ENCODE data around the gene DPF3.

DPF3 gene

GRCh38 chr14:72893636-72894322 is at the start of gene DPF3:
Gene DPF3, minus strand, starts transcription at chr14:72894101. Its CDS starts 13 bp downstream, at chr14:72894088.
- DNase-seq (ENCODE audit: low spot score), result peak; percentile 97

DNA sequence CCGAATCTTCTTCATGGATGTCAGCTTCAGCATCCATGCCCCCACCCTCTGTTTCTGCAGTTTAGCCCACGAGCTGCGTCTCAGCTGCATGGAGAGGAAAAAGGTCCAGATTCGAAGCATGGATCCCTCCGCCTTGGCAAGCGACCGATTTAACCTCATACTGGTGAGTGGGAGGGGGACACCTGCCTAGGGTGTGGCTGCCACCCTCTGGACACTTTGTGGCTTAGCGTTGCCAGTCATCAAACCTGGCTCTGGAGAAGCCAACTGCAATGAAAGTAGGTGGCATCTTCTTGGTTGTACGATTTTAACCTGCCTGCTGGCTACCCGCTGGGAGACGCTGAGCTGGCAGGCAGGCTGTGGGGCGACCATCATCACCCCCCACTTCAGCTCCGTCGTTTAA is 49.0 kb upstream of the DPF3 start:
- no peak for DNase-seq (ENCODE audit: low spot score)

- no peak for DNase-seq (ENCODE audit: low spot score)
These were observed 47.5 kb upstream of the DPF3 start for GRCh38 chr14:72941286-72941985.

- no peak for DNase-seq (ENCODE audit: low spot score)
These were observed 45.7 kb upstream of the DPF3 start for GRCh38 chr14:72939630-72940029.

DNA sequence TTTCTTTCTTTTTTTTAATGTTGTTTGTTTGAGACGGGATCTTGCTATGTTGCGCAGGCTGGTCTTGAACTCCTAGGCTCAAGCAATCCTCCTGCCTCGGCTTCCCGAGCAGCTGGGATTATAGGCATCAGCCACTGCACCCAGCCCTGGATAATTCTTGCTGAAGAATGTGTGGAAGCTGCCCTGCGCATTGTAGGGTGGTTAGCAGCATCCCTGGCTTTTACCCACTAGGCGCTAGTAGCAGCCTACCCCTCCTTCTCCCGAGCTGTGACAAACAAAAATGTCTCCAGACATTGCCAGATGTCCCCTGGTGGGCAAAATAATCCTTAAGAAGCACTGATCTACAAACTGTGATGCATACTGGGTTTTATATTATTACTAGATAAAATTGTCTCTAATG is 39.0 kb upstream of the DPF3 start:
- no peak for DNase-seq (ENCODE audit: low spot score)

DNA sequence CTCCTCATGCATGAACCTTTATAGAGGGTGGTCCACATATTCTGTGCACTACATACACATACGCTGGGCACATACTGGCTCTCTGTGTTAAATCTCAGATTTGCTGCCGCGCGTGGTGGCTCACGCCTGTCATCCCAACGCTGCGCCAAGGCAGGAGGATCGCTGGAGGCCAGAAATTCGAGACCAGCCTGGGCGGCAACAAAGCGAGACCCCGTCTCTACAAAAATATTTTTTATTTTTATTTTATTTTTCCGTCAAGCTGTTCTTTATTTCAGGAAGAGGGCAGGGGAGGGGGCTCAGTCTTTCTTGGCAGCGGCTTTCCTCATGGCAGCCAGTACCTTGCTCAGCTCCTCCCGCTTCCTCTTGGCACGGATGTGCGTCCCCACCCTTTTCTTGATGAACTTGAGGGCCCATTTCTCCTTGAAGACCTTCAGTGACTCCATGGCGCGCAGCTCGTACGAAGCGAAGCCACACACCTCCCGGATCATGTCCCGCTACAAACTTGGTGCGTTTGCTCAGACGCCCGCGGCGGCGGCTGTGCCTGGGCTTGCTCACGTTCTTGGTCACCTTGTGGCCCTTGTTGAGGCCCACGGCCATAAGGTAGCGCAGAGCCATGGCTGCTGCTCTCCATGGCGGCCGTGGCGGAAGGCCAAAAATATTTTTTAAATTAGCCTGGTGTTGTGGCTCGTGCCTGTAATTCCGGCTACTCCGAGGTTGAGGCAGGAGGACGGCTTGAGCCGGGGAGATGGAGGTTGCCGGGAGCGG is 35.6 kb upstream of the DPF3 start:
- no peak for DNase-seq (ENCODE audit: low spot score)

DNA sequence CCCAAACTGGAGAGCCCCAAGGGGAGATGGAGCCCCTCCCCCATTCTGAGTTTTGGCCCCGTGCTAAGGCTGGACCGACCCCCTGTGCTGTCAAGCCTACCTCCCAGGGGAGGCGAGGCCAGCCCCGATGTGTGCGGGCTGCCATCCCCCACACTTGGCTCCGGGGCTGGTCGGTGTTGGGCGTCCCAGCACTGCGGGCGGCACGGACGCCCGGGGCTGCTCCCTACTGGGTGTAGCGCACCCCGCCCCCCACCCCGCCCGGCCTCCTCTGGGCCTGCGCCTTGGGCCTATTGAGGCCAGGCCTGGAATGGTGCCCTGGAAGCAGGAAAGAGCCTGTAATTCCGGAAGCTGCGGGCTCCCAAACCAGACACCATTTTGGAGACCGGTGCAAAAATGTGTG is 35.0 kb upstream of the DPF3 start:
- no peak for DNase-seq (ENCODE audit: low spot score)

DNA sequence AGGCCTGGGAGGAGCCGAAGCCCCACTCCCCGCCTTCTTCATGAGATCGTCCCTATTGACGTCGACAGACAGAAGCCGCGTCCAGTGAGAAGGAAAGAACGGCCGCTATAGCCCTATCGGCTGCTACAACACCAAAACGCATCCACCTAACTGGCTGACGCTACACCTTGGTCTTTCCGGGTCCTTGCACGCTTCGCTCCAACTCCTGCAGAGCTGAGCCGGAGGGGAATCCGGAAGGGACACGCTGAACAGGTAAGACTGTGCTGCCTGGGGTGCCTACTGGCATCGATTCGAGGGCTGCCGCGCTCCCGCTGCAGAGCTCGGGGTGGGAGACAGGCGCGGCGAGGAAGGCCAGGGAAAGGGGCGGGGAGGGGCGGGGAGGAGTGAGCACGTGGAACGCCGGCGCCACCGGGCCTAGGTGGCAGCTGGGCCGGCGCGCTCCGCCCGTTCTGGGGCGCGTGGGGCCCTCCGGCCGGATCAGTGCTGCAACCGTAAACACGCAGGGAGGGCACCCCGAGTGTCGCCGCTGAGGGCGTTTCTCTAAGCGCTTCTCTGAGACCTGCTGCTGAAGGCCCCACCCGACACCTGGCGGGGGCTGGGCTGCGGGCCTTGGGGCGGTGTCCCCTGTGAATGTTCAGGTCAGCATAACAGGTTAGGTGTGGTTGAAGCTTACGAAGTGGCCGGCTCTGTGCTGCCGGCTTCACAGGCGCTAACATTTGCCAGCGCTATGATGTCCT is 32.6 kb upstream of the DPF3 start, which contains the start of gene DCAF4:
TSS of gene DCAF4 (plus strand) at position 173 of the 737 bp plus-strand sequence. CDS start 11,515 bp downstream, outside the sequence.
- peak; percentile 99 for DNase-seq (ENCODE audit: low spot score)

GRCh38 chr14:72925815-72926291 is 32.0 kb upstream of the DPF3 start:
- DNase-seq (ENCODE audit: low spot score), result no peak

- DNase-seq (ENCODE audit: low spot score), result no peak
These were observed 31.4 kb upstream of the DPF3 start for GRCh38 chr14:72925171-72925759.

GRCh38 chr14:72924337-72924736 is 30.4 kb upstream of the DPF3 start:
- DNase-seq (ENCODE audit: low spot score), result no peak

DNA sequence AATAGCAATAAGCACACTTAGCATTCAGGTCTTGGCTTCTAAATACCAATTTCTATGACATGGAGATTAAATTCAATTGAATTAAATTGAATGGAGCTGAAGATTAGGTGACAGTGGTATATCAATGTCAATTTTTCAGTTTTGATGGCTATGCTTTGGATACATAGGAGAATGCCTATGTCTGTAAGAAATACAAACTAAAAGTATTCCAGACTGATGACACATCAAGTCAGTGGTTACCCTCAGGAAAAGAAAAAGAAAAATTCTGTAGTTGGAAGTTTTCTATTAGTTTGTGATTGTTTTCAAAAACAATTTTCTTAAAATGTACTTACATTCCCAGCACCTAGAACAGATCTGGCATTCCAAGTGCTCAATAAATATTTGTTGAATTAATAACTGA is 27.5 kb upstream of the DPF3 start:
- DNase-seq (ENCODE audit: low spot score), result peak; percentile 32

- no peak for DNase-seq (ENCODE audit: low spot score)
These were observed 26.1 kb upstream of the DPF3 start for GRCh38 chr14:72920008-72920407.

DNA sequence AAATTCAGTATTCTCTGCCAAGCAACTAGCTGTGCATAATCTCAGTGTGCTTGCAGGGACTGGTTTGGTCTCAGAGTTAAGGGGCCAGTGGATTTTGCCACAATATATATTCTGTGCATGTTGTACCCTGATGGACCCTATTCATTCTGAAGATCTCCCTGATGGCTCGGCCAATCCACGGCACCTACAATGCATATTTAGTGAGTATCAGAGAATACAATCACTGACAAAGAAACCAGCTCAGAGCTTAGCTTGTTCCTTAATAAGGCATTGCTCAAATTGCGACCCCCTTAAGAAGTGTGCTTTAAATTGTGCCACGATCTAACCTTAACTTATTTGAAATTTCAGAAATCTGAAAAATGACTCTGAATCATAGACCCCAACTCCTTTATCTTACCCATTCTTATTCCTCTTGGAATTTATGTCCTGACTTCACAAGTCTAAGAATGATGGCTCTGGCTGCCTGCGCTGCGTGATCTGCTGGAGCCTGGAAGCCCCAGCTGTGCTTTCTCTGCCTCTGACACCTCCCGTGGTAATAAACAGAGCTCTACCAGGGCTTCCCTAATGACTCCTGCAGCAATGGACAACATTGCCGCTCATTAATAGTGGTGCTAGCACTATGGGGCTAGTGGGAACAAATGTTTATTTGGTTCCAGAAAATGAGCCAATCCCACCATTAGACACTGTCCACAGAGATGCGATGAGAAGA is 23.3 kb upstream of the DPF3 start:
- no peak for DNase-seq (ENCODE audit: low spot score)

GRCh38 chr14:72916174-72916573 is 22.3 kb upstream of the DPF3 start:
- DNase-seq (ENCODE audit: low spot score), result no peak

GRCh38 chr14:72913809-72914208 is 19.9 kb upstream of the DPF3 start:
- no peak for DNase-seq (ENCODE audit: low spot score)

GRCh38 chr14:72909163-72909562 is 15.3 kb upstream of the DPF3 start:
- no peak for DNase-seq (ENCODE audit: low spot score)

GRCh38 chr14:72907886-72908285 is 14.0 kb upstream of the DPF3 start:
- DNase-seq (ENCODE audit: low spot score), result peak; percentile 45

- no peak for DNase-seq (ENCODE audit: low spot score)
These were observed 13.0 kb upstream of the DPF3 start for GRCh38 chr14:72906879-72907278.

DNA sequence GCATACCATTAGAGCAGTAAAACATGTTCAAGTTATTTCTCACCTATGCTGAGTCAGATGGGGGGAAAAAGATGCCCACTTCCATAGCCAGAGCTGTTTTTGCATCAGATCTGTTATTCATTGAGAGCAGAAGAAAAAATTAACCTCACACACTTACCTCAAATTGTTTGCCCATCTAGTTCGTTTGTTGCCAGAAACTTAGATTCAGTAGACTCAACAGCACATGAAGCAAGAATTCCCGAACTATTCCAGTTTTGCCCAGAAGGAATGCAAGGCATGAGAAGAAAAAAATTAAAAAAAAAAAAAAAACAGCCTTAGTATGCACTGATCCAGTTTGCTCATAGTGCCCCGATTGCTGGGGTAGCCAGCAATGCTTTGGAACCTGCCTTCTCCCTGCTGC is 12.4 kb upstream of the DPF3 start:
- peak; percentile 67 for DNase-seq (ENCODE audit: low spot score)
